HS-5 (cell line): Measurements from ENCODE around the gene PEX5L.
A peak's percentile ranks its signal among the peaks of the same experiment; 100 is the strongest.

ENCODE experiments used
- DNase-seq: peaks from one replicate; pipeline ENCODE4 v3.0.0-alpha.2; 2012; ENCODE audit warnings: low read depth

PEX5L gene

DNA sequence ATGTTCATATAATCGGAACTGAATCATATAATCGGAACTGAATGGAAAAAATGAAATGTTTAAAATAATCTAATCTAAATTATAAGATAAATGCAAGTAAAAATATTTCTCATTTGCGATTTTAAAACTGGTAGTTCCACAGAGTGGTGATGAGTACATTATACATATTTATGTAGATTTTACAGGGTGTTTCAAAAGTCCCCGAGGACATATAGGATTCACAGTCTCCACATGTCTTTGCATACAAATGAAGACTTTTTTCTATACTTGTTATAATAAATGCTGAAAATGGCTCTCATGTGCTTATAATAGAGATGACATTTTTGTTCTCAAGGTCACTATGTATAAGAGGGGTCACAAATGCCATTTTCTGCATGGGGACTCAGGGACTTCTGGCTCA is 139.5 kb downstream of the PEX5L start:
- DNase-seq: no peak

DNA sequence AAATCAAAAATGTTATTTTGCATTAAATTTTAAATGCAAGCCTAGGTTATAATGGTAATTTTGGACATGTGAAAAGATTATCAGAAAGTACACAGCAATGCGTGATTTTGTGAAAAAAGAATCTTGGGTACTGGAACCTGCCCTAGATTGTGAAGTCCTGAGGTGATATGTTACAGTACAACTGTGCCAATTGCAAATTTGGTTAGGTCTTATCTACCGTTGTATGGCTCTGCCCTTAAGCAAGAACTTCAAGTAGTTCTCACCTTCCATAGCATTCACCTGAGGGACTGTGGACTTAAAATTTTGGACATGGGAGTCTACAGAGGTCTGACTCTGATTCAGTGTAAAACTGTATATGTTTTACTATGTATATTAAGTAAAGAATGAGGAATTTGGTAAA is 140.2 kb downstream of the PEX5L start:
- no peak for DNase-seq

DNA sequence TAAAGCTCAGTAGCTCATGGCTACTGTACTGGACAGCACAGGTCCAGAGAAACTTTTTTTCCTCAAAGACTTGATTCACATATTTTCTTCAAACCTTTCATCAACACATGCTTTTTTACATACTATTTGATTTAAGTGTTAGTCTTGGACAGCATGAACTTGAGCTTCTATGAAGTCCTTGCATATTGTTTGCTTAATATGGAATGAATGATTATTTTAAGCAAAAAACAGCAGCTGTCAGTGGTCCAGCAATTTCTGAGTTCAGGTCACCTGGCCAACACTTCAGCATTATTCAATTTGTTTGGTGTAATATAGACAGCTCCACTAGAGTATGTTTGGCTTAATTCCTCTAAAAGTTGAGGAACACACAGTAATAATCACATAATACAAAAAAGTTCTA is 141.4 kb downstream of the PEX5L start:
- no peak for DNase-seq

DNA sequence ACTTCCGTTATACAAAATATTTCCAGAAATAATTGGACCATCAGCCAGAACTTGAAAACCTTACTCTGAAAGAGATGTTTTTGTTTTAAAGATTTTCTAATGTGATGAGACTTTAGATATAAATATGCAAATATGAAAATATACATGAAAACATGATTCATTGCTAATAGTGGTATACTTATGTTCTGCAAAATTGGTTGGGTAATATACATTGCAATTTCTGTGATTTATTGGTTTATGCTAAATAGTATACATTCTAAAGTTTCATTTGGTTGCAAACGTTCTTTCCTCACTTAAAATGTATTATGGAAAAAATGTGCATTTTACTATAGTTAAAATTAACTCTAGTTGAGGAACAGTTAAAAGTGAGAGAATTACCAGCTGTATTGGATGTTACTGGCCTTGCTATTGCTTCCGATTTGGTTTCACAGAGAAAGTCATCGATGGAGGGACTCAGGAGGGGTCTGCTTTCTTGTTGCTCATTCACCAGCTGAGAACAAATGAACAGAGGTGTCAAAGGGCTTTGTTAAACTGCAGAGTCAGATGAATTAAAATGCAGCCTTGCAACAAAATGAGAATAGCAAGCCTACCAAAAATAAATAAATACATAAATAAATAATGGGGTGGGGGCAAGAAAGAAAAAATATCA is 149.3 kb downstream of the PEX5L start:
- DNase-seq: no peak

DNA sequence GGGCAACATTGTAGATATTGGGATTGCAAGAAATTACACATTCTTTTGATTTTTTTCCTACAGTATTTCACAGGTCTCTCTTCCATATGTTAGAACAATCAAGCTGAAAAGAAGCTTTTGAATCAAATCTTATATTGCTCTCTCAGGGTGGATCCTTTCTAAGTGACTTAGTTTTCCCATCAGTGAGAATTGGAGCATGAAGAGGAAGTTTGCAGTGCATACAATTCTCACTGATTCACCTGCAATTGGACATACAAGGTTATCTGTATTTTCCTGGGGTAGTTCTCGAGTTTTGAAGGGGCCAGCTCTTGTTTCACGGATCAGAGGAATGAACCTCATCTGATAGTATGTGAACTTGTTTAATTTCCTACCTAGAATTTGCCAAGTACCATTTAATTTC is 150.8 kb downstream of the PEX5L start:
- no peak for DNase-seq

DNA sequence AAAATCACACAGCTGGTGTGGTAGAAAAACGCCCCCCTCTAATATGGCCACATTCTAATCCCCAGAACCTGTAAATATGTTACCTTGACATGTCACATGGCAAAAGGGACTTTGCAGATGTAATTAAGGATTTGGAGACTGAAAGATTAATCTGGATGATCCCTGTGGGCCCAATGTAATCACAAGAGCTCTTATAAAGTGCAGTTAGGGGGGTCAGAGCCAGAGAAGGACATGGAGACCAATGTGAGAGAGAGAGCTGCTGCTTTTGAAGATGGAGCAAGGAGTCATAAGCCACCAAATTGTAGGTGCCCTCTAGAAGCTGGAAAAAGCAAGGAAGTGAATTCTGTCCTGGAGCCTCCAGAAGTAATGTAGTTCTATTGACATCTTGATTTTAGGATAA is 152.6 kb downstream of the PEX5L start:
- no peak for DNase-seq

DNA sequence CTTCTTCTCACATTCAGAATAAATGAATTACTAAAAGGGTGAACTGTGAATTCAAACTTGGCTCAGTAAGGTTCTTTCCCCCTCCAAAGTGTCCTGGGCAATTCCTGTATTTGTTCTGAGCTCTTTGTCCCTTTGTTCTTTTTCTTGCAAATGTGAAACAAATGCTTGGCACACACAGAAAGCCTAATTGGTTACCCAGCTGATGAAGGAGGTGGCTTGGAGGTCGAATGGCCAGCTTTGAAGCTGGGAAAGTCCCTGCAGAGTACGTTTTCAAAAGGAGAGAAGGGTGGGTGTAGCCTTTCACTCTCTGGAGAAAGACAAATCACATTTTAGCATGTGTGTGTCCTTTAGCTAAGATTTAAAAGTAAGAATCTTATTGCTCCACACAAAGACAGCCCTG is 154.4 kb downstream of the PEX5L start:
- no peak for DNase-seq

DNA sequence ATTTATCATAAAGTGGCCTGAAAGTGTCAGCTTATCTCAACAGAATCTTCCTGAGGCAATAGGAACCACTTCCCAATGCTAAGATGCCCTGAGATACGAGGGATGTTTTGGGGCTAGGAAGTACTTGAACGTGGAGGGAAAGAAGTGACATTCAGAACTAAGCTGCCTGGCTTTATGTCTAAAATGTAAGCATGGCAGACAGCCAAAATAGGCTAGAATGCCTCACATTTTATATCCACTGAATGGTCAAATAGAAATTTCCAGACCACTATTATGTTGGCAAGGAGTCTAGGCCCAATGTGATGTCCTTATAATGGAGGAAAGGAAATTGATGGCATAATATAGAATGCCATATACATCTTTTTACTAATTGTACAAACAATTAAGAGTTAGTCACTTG is 154.9 kb downstream of the PEX5L start:
- no peak for DNase-seq

DNA sequence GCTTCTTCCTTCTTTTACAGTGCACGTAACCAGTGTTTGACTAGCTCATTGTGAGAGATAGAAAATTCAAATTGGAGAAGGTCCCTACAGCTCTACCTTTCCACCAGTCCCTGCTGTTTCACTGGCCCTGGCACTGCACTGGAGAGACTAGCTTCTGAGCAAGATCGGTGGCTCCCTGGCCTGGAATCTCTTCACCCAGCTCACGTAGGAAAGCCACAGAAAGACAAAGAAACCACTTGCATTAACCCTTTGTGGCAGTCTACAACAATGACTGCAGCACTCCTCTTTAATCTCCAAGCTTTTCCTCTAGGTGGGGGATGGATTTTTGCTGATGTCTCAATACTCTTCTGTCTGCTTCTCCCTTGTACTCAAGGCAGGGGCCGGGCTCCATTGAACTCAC is 155.9 kb downstream of the PEX5L start:
- no peak for DNase-seq

DNA sequence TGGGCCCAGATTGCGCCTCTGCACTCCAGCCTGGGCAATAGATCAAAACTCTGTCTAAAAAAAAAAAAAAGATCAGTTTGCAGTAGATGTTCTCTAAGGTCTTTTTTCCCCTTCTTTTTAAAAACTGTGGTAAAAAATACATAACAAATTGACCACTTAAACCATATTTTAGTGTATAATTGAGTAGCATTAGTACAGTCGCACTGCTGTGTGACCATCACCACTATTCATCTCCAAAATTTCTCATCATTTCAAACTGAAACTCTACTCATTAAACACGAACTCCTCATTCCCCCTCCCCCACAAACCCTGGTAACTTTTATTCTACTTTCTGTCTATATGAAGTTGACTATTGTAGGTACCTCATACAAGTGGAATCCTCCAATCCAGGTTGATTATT is 160.3 kb downstream of the PEX5L start:
- no peak for DNase-seq

DNA sequence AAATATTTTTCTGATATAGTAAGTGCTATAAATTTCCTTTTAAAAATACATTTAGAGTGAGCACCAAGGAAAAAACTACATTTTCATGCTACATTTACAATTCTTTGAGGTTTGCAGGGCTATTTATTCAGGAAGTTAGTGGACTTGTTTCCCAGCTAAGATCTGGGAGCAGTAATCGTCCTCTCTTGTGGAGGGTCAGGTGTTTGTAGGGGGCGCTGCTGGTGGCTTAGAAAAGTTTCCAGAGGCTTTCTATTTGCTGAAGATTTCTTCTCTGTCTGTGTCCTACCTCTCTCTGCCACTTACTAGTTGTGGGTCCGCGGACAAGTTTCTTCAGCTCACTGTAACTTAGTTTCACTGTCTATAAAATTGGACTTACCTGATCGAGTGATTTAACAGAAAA is 163.9 kb downstream of the PEX5L start:
- DNase-seq: no peak

DNA sequence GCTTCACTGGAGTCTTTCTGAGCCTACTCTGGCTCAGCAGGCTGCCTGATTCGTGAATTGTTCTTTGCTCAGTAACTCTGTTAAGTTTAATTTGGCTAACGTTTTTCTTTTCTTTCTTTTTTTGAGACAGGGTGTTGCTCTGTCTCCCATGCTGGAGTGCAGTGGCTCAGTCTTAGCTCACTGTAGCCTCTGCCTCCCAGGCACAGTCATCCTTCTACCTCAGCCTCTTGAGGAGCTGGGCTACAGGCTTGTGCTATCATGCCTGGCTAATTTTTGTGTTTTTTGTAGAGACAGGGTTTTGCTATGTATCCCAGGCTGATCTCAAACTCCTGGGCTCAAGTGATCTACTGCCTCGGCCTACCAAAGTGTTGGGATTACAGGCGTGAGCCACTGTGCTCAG is 165.0 kb downstream of the PEX5L start:
- no peak for DNase-seq

DNA sequence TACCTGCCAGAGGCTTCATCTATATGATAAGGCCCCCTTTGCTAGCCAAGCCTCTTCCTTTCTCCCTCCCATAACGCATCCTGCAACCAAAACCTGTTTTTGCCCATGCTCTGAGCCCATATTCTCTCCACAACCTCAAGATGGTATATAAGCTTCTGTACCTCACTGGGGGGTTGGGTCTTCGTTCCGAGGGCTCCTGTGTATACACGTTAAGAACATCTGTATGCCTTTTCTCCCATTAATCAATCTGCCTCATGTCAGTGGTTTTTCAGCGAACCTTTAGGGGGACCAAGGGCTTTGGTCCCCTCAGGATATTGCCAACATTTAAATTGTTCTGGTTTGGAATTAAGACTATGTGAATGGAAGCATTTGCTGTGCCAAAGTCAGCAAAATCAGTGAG is 168.0 kb downstream of the PEX5L start:
- DNase-seq: no peak

DNA sequence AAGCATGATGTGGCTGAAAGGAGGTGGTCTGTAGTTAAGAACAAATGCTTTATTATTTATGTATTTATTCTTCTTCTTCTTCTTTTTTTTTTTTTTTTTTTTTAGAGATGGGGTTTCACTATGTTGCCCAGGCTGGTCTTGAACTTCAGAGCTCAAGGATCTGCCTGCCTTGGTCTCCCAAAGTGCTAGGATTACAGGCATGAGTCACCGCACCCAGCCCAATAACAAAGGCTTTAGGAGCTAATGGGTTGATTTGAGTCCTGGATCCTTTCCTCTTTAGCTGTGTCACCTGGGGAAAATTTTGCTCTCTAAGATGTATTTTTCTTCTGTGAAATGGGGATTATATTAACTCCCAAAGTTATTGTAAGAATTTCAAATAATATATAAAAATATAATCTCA is 168.8 kb downstream of the PEX5L start:
- no peak for DNase-seq

DNA sequence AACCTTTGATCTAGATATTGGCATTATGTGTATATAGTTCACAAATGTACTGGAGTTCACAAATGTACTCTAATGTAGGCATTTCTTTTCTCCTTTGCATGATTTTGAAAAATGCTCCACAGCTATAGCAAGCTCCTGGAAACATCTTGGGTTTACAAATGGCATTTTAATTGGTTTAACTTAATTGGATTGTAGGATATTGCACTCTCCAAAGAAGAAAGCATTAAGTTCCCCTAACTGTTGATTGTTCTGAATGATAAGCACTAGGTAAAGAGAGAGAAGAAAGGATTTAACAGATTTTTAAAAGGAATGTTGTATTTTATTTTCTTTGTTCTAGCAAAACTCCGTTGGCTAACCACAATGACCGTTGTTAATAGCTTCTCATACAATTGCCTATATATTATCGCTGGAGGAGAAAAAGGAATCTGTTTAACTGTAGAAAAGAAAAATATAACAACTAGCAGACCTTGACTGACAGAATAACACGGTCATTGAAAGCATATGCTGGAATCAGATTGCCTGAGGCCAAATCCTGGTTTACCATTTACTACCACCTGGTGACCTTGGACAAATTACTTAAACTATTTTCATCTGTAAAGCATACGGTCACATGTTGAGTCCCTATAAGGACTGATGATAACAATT is 170.8 kb downstream of the PEX5L start:
- DNase-seq: no peak

DNA sequence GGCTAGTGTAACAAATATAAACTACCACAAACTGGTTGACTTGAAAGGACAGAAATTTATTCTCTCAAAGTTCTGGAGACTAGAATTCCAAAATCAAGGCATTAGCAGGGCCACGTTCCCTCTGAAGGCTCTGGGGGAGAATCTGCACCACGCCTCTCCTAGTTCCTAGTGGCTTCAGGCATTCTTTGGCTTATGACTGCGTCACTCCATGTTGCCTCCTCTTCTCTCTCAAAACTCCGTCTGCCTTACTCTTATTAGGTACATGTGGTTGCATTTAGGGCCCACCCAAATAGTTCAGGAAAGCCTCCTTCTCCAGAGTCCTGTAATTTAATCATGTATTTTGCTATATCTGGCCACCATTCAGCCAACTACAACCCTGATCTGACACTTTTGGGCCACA is 174.8 kb downstream of the PEX5L start:
- no peak for DNase-seq

DNA sequence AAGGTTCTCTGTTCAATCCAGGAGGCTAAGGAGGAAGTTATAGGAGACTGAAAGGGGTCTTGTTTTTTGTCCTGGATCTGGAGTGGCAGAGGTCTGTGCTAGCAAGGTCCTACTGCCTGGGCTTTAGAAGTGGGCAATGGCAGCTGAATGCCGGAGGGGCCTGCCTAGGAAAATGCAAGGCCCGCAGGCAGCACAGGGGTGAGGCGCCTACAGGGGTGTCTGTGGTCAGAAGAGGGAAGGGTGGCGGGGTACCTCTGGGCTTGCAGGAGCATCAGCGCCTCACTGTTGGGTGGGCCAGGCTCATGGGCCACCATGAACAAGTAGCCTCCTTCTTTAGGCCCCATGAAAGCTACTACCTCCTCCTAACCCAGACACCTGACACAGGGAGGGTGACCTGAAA is 175.4 kb downstream of the PEX5L start:
- no peak for DNase-seq

DNA sequence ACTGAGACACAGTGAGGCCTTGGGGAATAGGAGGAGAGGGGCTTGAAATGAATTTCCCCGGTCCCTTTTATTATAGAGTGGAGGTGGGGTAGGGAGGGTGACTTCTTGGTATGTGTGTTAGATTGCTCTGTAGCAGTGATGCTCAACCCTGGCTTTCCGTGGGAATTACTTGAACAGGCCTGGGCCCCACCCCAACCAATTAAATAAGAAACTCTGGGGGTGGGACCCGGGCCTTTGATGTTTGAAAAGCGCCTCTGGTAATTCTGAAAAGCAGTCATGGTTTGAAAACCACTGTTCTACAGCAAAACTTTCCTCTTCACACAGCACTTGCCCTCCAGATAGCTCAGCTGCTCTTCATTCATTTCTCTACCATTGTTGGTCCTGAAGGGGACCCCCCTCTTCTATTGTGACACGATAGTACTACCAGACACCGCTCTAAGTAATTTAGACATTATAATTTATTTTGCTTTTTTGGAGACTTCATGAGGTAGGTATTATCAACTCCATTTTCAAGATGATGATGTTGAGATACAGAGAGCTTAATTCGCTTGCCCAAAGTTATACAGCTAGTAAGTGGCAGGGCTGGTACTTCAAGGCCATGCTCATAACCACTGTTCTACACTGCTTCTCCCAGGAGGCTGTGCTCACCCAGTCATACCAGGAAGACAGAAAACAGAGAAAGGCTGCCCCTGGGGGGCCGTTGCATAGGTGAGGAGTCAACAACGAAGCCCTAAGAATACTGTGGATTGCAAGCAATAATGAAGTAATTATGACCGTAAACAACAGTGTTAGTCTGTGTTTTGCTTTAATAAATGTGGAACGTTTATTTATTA is 176.2 kb downstream of the PEX5L start:
- no peak for DNase-seq

DNA sequence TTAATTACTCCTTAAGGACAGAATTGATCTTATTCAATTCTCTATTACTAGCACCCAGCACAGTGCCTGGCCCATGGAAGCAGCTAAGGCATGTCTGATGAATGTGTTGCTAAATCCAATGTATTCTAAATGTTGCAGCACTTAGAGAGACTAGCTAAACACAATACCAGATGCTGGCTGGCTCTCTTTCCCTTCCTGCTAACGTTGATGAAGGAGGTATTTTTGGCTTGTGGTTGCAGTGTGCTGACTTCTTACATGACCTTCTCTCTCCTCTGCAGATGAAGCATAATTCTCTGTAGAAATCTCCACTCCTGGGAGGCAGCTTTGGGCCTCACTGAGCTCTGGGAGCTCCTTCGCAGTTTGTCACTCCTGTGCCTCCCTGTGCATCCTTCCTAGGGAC is 183.6 kb downstream of the PEX5L start:
- no peak for DNase-seq

DNA sequence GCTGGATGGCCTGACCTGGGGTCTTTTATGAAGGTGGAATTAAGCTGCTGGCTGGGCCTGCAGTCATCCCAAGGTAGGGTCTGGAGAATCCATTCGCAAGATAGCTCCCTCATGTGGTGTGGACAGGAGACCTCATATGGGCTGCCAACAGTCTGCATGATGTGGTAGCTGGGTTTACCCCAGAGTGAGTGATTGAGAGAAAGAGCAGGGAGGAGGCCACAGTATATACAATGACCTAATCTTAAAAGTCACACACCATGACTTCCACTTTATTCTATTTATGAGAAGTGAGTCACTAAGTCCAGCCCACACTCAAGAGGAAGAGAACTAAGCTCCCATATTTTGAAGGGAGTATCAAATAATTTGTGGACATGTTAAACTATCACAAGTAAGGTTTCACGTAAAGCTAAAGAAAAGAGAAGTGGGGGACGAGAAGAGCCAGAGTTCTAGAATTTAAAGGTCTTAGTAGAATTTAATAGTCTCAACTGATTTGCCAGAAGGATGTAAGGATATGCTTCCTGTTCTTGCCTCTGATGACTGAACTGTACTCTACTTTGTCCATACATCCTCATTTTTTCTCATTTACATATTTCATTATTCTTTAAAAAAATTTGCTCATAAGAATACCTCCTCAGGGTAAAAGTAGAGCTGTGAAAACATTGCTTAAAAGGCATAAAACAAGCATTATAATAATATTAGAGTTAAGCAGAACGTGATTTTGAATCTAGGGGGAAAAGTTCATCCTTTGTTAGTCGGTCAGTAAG is 184.4 kb downstream of the PEX5L start:
- peak; percentile 26 for DNase-seq

DNA sequence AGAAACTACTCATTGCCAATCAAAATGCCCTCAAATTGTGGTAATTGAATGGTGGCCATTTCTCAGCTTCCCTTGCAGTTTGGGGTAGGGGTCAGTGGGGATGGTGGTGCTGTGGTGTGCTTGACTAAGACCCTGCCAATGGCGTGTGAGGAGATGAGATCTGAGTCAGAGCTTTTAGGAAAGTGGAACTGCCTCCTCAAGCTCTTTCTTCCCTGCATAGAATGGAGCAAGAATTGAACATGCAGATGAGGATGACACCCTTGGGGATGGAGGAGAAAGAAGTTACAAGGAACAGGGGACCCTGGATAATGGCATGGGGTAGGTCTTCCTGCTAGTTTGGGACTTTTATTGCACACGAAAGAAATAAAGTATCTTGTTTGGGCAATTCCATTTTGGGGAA is 188.0 kb downstream of the PEX5L start:
- no peak for DNase-seq

DNA sequence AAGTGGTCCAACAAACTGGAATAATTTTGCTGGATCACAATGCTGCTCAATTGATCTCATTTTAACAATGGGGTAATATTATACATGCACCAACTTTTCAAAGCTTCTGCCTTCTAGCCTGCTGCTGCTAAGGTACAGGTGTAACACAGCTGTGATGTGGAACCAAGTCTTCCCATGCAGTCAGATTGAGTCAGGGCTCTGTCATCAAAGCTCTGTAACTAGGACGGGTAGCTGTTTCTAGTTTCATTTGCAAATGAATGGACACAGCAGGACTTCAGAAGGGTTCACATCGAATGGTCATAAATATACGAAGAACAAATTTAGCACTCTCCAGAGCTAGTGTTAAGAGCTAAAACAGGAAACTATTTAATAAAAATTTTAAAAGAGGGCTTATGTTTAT is 194.7 kb downstream of the PEX5L start:
- no peak for DNase-seq

DNA sequence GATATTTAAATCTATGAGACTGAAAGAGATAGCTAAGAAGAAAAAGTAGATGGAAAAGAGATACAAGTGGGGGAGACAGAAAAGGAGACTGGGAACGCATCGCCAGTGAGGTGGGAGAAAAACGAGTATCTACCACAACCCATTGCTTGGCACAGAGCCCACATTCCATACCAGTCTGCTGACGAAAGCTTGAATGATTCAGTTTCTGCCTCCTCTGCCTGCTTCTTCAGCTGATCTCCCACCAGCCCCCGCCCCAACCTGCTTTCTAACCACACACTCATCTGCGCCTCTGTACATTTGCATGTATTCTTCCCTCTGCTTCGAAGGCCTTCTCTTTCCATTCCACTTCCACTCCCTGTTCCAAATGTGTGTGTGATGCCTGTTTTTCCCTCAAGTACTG is 195.8 kb downstream of the PEX5L start:
- DNase-seq: peak; percentile 33
